Prostate gland (tissue), 2 donors: Measurements from ENCODE around the gene PPARA. TPM values are rescaled to one million over a fixed set of nuclear protein-coding genes. Genes with fewer than 3 reads are reported as not detected.

Experiments
- DNase-seq: peaks from one replicate; pipeline ENCODE4 v3.0.0-alpha.2; 2019; ENCODE audit warnings: low spot score
- H3K27ac ChIP-seq, 2 donors: fragments of 200-600 bp; sonication (generic); 2 replicates each; pipeline ENCODE4 v1.5.1; 2017 to 2019
- H3K27me3 ChIP-seq: fragments of 200-600 bp; sonication (generic); replicated peaks from 2 replicates; pipeline ENCODE4 v1.5.1; 2019; ENCODE audit not compliant: insufficient read depth
- H3K36me3 ChIP-seq, 2 donors: fragments of 200-600 bp; sonication (generic); 1 replicate in 1 of 2; 2 replicates in 1 of 2; pipeline versions ENCODE4 v1.5.1 to v1.8.1; 2017 to 2019
- H3K4me1 ChIP-seq: fragments of 200-600 bp; sonication (generic); replicated peaks from 2 replicates; pipeline ENCODE4 v1.5.1; 2019
- H3K4me3 ChIP-seq, 2 donors: fragments of 200-600 bp; sonication (generic); 2 replicates each; pipeline ENCODE4 v1.5.1; 2017 to 2019
- H3K9me3 ChIP-seq: fragments of 200-600 bp; sonication (generic); 2 replicates; pipeline ENCODE4 v1.5.1; 2017
- POLR2A ChIP-seq: fragments of 450-650 bp; IDR thresholded peaks from one replicate; pipeline ENCODE4 v1.6.1; 2016; ENCODE audit warnings: antibody characterized with exemption, mild to moderate bottlenecking
- POLR2AphosphoS5 ChIP-seq: sonication (generic); formaldehyde crosslinking; IDR thresholded peaks from one replicate; pipeline ENCODE4 v1.6.1; 2017; ENCODE audit warnings: antibody characterized with exemption
- WGBS: methylation state at CpG from one replicate; pipeline ENCODE4 v1.1.5; 2018; 5-methylcytosine and 5-hydroxymethylcytosine counted together
- intact Hi-C: fragments of 100-400 bp; cut with DNase I; formaldehyde crosslinking; loops from one replicate; pipeline ENCODE4 v1.14.2; 2022
- total RNA-seq, 2 donors: library from RNA; depleted of rRNA; stranded (reverse); fragments of >200 nt; gene quantifications; one replicate each; pipeline ENCODE4 v1.1.0, GENCODE V29; 2016
- TF ChIP-seq, protein P1 (sequence below), 4 experiments: fragments of 200-600 bp in 2 of 4; fragments of 450-650 bp in 2 of 4; sonication (generic) in 2 of 4; IDR thresholded peaks; 1 replicate in 3 of 4; 2 replicates in 1 of 4; pipeline ENCODE4 v1.5.1; 2016 to 2019; ENCODE audit warnings: antibody characterized with exemption in 4 of 4, mild to moderate bottlenecking in 2 of 4, moderate library complexity in 2 of 4

Gene PPARA
- total RNA-seq, 2 donors from 2014 or later = 21.2 to 27.3 TPM

DNA sequence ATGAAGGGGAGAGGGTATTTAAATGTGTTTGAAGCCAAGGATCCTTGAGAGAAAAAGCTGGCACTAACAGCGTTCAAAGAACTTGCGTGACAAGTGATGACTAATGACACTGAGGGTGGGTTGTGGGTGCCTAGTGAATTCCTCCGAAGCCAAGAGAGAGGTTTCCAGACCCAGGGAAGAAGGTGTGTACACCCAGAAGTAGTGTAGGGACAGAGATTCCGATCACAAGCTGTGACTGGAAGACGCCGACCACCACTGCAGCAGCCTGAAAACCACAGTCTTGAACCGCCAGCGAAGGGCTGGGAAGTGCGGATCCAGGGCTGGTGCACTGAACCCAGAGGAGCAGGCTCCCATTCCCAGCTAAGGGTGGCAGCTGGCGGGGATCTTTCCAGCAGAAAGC, 9.5 kb downstream of the PPARA start:
- 87% methylated on average over 10 of the region's 10 CpGs for WGBS

DNA sequence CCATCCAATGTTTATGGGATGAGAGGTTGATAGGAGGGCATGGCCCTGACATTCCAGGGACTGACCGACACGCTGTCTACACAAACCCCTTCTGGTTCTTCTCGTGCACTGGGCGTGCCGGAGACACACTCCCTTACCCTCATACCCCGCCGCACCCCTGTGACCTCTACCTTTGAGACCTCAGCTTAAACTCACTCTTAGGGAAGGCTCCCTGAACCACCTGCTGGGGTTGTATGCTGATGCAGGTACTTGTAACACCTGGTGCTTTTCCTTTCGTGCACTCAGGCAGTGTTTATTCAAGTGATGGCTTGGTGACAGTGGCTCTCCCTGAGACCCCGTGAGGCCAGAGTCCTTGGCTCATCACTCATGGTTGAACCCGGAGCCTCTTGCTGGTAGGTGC, 12.0 kb downstream of the PPARA start:
- Histone ChIP-seq H3K27me3 (no peaks in the 10 kb centered on the region), H3K4me3 (no peak overlapping the region), H3K36me3 (no peaks in the 10 kb centered on the region), H3K9me3 (no peaks in the 10 kb centered on the region), H3K4me1 (no peaks in the 10 kb centered on the region), H3K27ac (no peak overlapping the region)
- DNase-seq = no peak
- intact Hi-C loops = no loop called here
- TF ChIP-seq POLR2A (no peak), POLR2AphosphoS5 (no peak)
- TF ChIP-seq, protein P1, sequence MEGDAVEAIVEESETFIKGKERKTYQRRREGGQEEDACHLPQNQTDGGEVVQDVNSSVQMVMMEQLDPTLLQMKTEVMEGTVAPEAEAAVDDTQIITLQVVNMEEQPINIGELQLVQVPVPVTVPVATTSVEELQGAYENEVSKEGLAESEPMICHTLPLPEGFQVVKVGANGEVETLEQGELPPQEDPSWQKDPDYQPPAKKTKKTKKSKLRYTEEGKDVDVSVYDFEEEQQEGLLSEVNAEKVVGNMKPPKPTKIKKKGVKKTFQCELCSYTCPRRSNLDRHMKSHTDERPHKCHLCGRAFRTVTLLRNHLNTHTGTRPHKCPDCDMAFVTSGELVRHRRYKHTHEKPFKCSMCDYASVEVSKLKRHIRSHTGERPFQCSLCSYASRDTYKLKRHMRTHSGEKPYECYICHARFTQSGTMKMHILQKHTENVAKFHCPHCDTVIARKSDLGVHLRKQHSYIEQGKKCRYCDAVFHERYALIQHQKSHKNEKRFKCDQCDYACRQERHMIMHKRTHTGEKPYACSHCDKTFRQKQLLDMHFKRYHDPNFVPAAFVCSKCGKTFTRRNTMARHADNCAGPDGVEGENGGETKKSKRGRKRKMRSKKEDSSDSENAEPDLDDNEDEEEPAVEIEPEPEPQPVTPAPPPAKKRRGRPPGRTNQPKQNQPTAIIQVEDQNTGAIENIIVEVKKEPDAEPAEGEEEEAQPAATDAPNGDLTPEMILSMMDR (IDR thresholded peaks at IDR 0.05) = no peak
- 83% methylated on average over 10 of the region's 10 CpGs for WGBS

More for the DNA sequence above, 9.5 kb downstream of the PPARA start:
- H3K4me3 ChIP-seq = no peak overlapping the region
- TF ChIP-seq POLR2AphosphoS5 = no peak
- TF ChIP-seq, protein P1 (IDR thresholded peaks at IDR 0.05) = no peak
- TF ChIP-seq POLR2A = no peak
- no peak overlapping the region for H3K27ac ChIP-seq
- H3K36me3 ChIP-seq = no peaks in the 10 kb centered on the region
- H3K4me1 ChIP-seq = no peaks in the 10 kb centered on the region
- no peak for DNase-seq
- no peaks in the 10 kb centered on the region for H3K27me3 ChIP-seq
- intact Hi-C loops = no loop called here
- H3K9me3 ChIP-seq = no peaks in the 10 kb centered on the region

DNA sequence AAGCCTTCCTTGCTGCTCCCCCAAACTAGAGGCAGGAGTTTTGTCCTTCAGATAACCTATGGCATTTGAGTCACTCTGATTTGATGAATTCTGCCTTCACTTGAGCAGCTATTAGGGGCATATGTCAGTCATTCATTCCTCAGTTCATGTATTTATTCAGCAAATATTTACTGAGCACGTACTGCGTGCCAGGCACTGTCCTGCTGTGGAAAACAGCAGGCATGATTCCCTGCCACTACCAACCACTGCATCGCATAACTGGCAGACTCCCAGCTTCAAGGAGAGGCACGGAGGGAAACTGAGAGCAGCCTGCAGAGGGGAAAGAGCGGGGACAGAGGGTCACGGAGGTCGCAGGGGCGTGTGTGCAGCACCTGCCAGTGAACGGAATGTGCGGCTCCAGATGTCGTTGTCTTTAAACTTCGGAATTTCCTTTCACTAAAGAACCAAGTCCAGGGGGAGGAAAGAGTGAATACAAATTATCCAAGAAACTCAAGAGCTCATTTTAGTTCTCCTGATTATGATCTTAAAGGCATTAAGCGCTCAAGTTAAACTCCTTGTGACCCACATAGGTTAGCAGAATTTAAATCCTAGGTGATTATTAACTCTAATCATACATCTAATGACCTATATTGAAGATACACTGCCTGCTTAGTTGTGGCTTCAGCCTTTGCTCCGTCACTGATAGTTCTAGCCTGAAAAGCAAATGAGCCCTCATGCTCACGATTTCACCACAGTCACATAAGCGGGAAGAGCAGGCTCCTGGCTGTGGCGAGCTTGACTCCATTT, 12.6 kb downstream of the PPARA start:
- H3K27ac ChIP-seq = no peak overlapping the region
- H3K4me1 ChIP-seq = no peaks in the 10 kb centered on the region
- no peaks in the 10 kb centered on the region for H3K27me3 ChIP-seq
- no peaks in the 10 kb centered on the region for H3K9me3 ChIP-seq
- H3K4me3 ChIP-seq = no peak overlapping the region
- 72% methylated on average over 17 of the region's 17 CpGs for whole genome bisulfite sequencing
- no peak for DNase-seq
- intact Hi-C loops = no loop called here
- TF ChIP-seq, protein P1 (IDR thresholded peaks at IDR 0.05) = no peak
- TF ChIP-seq POLR2A = no peak
- TF ChIP-seq POLR2AphosphoS5 = no peak
- H3K36me3 ChIP-seq = no peaks in the 10 kb centered on the region

DNA sequence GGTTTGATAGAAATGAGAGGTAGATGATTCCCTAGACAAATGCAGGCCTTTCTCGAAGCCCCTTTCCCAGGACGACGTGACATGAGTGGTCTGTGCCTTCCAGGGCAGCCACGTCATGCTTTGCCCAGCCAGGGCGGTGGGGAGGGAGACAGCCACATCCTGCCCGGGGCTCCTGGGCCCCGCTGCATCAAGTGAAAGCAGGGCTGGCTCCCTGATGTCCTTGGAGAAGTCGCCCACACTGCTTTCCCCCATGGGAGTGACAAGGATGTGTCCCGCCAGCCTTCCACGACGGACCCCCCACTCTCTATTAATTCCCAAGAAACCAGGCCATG, 13.2 kb downstream of the PPARA start:
- Histone ChIP-seq H3K4me3 (no peak overlapping the region), H3K36me3 (no peaks in the 10 kb centered on the region), H3K4me1 (no peaks in the 10 kb centered on the region), H3K27ac (no peak overlapping the region), H3K27me3 (no peaks in the 10 kb centered on the region), H3K9me3 (no peaks in the 10 kb centered on the region)
- intact Hi-C loops = no loop called here
- DNase-seq = no peak
- TF ChIP-seq, protein P1 (IDR thresholded peaks at IDR 0.05) = no peak
- TF ChIP-seq POLR2AphosphoS5 (no peak), POLR2A (no peak)
- WGBS = 84% methylated on average over 11 of the region's 11 CpGs

DNA sequence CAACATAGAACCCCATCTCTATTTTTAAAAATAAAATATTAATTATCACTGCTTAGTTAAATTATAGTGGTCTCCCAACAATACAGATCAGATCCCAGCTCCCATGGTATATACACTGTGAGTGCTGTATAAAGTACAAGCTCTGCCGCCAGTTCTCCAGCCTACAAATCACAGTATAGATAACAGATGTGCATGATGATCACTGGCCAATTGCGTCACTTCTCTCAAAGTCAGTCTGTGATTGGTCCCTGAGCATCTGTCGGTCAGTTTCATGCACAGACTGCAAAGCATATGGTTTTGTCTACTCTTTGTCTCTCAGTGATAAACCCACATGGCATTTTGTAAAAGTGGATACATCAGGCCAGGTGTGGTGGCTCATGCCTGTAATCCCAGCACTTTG, 15.7 kb downstream of the PPARA start:
- Histone ChIP-seq H3K27me3 (no peaks in the 10 kb centered on the region), H3K4me1 (no peaks in the 10 kb centered on the region), H3K9me3 (no peaks in the 10 kb centered on the region), H3K36me3 (no peaks in the 10 kb centered on the region), H3K4me3 (no peak overlapping the region), H3K27ac (no peak overlapping the region)
- TF ChIP-seq POLR2AphosphoS5 (no peak), POLR2A (no peak)
- TF ChIP-seq, protein P1 (IDR thresholded peaks at IDR 0.05) = no peak
- WGBS = 90% methylated on average over 3 of the region's 3 CpGs
- DNase-seq = no peak
- intact Hi-C loops = no loop called here
